Measurements from ENCODE around the gene GUCY2C.

The GUCY2C gene

DNA sequence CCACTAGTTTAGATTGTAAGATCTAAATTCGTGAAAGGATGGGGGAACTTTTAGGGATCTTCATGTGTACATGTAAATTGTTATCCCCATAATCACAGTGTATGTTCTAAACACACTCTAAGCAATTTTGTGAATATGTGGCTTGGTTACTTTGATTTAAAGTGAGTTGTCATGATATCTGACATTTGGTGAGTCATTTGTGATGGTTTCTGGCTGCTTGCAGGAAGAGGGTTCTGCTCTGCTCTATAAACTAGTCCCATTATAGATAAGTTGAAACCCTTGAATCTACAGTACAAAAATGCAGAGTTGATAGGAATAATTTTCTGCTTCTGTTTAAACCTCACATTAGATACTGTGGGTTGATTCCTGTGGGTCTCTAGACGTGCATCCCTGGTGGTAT lies 14.8 kb downstream of the GUCY2C start:
- no peak for DNase-seq
- Histone ChIP-seq H3K36me3 (ENCODE audit: control insufficient read depth, insufficient read depth, low read length) (no peaks in the 10 kb centered on the region), H3K56ac (ENCODE audit: low read length) (no peak overlapping the region), H3K4me2 (ENCODE audit: low read length) (no peak overlapping the region), H3K27me3 (ENCODE audit: insufficient read depth, low read length, poor library complexity) (peaks cover 2% of the 10 kb centered on the region), H2BK15ac (replicated peaks; ENCODE audit: low read depth) (no peak overlapping the region), H2BK5ac (ENCODE audit: low read length) (no peak overlapping the region), H3K4me1 (ENCODE audit: control insufficient read depth, low read depth, low read length) (no peaks in the 10 kb centered on the region), H3K9ac (ENCODE audit: low read length) (no peak overlapping the region), H3K23ac (ENCODE audit: low read length) (no peak overlapping the region), H3K79me1 (ENCODE audit: low read length) (no peaks in the 10 kb centered on the region), H3K79me2 (ENCODE audit: control insufficient read depth, insufficient read depth, low read length) (no peaks in the 10 kb centered on the region), H4K8ac (ENCODE audit: low read depth, low read length) (no peak overlapping the region), H2BK120ac (ENCODE audit: low read depth, low read length) (no peak overlapping the region), H3K18ac (ENCODE audit: low read length) (no peak overlapping the region), H3K4me3 (ENCODE audit: low read length) (no peak overlapping the region), H3K27ac (ENCODE audit: low read depth, low read length) (no peak overlapping the region), H2AK5ac (ENCODE audit: low read length) (no peak overlapping the region), H3K4ac (ENCODE audit: low read depth, low read length) (no peak overlapping the region), H4K5ac (ENCODE audit: low read length) (no peak overlapping the region)
- WGBS (ENCODE audit: extremely low coverage, insufficient coverage, low lambda C conversion rate): no CpG with 5 or more reads among the region's 2 CpGs

DNA sequence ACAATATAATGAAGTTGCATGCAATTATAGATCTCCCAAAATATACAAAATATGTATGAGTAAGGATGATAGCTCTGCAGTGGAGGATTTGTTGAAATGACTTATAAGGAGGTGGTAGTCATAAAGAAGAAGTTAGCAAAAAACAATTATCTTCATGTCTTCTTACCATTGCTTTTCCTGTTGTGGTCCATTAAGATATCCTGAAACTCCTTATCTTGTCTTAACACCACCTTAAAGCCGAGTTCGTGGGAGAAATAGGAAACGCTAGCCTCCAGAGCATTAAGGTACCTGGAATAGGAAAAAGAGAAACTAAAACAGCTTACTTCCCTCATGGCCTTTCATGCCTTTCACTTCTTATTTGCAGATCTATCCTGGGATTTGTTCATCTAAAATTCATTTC lies 15.2 kb downstream of the GUCY2C start:
- no peak for DNase-seq
- Histone ChIP-seq H3K18ac (ENCODE audit: low read length) (no peak overlapping the region), H2BK15ac (replicated peaks; ENCODE audit: low read depth) (no peak overlapping the region), H3K27ac (ENCODE audit: low read depth, low read length) (no peak overlapping the region), H2AK5ac (ENCODE audit: low read length) (no peak overlapping the region), H3K27me3 (ENCODE audit: insufficient read depth, low read length, poor library complexity) (peaks cover 2% of the 10 kb centered on the region), H3K4me1 (ENCODE audit: control insufficient read depth, low read depth, low read length) (no peaks in the 10 kb centered on the region), H2BK5ac (ENCODE audit: low read length) (no peak overlapping the region), H3K56ac (ENCODE audit: low read length) (no peak overlapping the region), H3K23ac (ENCODE audit: low read length) (no peak overlapping the region), H3K36me3 (ENCODE audit: control insufficient read depth, insufficient read depth, low read length) (no peaks in the 10 kb centered on the region), H3K9ac (ENCODE audit: low read length) (no peak overlapping the region), H3K79me2 (ENCODE audit: control insufficient read depth, insufficient read depth, low read length) (no peaks in the 10 kb centered on the region), H3K79me1 (ENCODE audit: low read length) (no peaks in the 10 kb centered on the region), H3K4me2 (ENCODE audit: low read length) (no peak overlapping the region), H4K5ac (ENCODE audit: low read length) (no peak overlapping the region), H2BK120ac (ENCODE audit: low read depth, low read length) (no peak overlapping the region), H4K8ac (ENCODE audit: low read depth, low read length) (no peak overlapping the region), H3K4me3 (ENCODE audit: low read length) (no peak overlapping the region), H3K4ac (ENCODE audit: low read depth, low read length) (no peak overlapping the region)
- WGBS (ENCODE audit: extremely low coverage, insufficient coverage, low lambda C conversion rate): no CpG with 5 or more reads among the region's 3 CpGs

DNA sequence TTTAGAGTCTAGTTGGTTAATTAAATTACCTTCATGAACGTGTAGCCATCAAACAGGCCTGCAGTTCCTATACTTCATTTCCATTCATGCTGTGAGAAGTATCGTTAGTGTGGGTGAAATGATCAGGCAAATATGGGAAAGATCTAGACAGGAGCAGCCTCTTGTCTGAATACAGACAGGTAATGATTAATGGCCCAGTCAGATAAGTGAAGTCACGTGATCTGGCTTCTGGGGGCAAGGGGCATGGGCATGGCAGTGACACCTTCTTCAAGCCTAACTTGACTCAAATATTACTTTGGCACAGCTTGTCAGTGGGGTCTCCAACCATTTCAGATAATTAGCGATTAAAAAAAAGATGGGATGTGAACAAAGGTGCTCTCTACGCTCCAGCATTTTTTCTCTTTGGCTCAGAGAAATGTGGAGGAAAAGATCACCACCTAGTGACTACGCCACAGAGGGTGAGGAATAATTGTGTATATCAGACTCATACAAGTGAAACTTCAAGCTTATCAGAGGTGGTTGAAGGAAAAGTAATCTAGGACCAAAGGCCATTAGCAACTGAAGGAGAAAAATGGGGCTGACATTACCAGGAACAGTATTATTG lies 17.8 kb downstream of the GUCY2C start:
- no peak overlapping the region for H4K8ac ChIP-seq (ENCODE audit: low read depth, low read length)
- no peak overlapping the region for H3K9ac ChIP-seq (ENCODE audit: low read length)
- WGBS (ENCODE audit: extremely low coverage, insufficient coverage, low lambda C conversion rate): no CpG with 5 or more reads among the region's 6 CpGs
- no peak overlapping the region for H4K5ac ChIP-seq (ENCODE audit: low read length)
- no peak overlapping the region for H2BK120ac ChIP-seq (ENCODE audit: low read depth, low read length)
- no peak overlapping the region for H3K27ac ChIP-seq (ENCODE audit: low read depth, low read length)
- no peaks in the 10 kb centered on the region for H3K4me1 ChIP-seq (ENCODE audit: control insufficient read depth, low read depth, low read length)
- H2AK5ac ChIP-seq (ENCODE audit: low read length): no peak overlapping the region
- no peak overlapping the region for H3K18ac ChIP-seq (ENCODE audit: low read length)
- H3K79me2 ChIP-seq (ENCODE audit: control insufficient read depth, insufficient read depth, low read length): no peaks in the 10 kb centered on the region
- H3K4me2 ChIP-seq (ENCODE audit: low read length): no peak overlapping the region
- H3K36me3 ChIP-seq (ENCODE audit: control insufficient read depth, insufficient read depth, low read length): no peaks in the 10 kb centered on the region
- no peaks in the 10 kb centered on the region for H3K27me3 ChIP-seq (ENCODE audit: insufficient read depth, low read length, poor library complexity)
- H2BK5ac ChIP-seq (ENCODE audit: low read length): no peak overlapping the region
- DNase-seq: no peak
- no peak overlapping the region for H2BK15ac ChIP-seq (replicated peaks; ENCODE audit: low read depth)
- no peak overlapping the region for H3K56ac ChIP-seq (ENCODE audit: low read length)
- no peak overlapping the region for H3K4ac ChIP-seq (ENCODE audit: low read depth, low read length)
- H3K23ac ChIP-seq (ENCODE audit: low read length): no peak overlapping the region
- no peaks in the 10 kb centered on the region for H3K79me1 ChIP-seq (ENCODE audit: low read length)
- H3K4me3 ChIP-seq (ENCODE audit: low read length): no peak overlapping the region

DNA sequence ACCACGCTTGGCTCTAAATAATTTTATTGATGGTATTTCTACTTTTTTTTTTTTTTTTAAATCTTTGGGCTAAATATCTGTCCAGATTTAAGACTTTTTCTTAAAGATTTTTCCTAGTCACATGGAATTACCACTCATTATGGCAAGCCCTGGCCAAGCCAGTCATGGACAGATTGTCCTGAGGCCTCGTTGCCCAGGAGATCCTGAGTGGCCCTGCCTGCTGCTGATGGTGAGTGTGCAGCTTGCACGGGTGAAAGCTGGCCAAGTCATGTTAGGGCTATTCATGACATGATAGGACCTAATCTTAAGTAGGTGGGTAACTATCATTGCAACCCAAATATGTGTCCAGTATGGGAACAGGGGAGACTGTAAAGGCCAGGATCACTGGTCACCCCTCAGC lies 27.8 kb downstream of the GUCY2C start:
- Histone ChIP-seq H3K56ac (ENCODE audit: low read length) (no peak overlapping the region), H2AK5ac (ENCODE audit: low read length) (no peak overlapping the region), H3K79me2 (ENCODE audit: control insufficient read depth, insufficient read depth, low read length) (no peaks in the 10 kb centered on the region), H3K9ac (ENCODE audit: low read length) (no peak overlapping the region), H2BK15ac (replicated peaks; ENCODE audit: low read depth) (no peak overlapping the region), H3K4ac (ENCODE audit: low read depth, low read length) (no peak overlapping the region), H3K4me3 (ENCODE audit: low read length) (no peak overlapping the region), H2BK120ac (ENCODE audit: low read depth, low read length) (no peak overlapping the region), H3K4me1 (ENCODE audit: control insufficient read depth, low read depth, low read length) (no peaks in the 10 kb centered on the region), H4K8ac (ENCODE audit: low read depth, low read length) (no peak overlapping the region), H3K18ac (ENCODE audit: low read length) (no peak overlapping the region), H3K4me2 (ENCODE audit: low read length) (no peak overlapping the region), H3K79me1 (ENCODE audit: low read length) (no peaks in the 10 kb centered on the region), H3K23ac (ENCODE audit: low read length) (no peak overlapping the region), H3K36me3 (ENCODE audit: control insufficient read depth, insufficient read depth, low read length) (no peaks in the 10 kb centered on the region), H2BK5ac (ENCODE audit: low read length) (no peak overlapping the region), H3K27me3 (ENCODE audit: insufficient read depth, low read length, poor library complexity) (no peaks in the 10 kb centered on the region), H3K27ac (ENCODE audit: low read depth, low read length) (no peak overlapping the region), H4K5ac (ENCODE audit: low read length) (no peak overlapping the region)
- DNase-seq: no peak
- no CpG with 5 or more reads among the region's 3 CpGs for WGBS (ENCODE audit: extremely low coverage, insufficient coverage, low lambda C conversion rate)

DNA sequence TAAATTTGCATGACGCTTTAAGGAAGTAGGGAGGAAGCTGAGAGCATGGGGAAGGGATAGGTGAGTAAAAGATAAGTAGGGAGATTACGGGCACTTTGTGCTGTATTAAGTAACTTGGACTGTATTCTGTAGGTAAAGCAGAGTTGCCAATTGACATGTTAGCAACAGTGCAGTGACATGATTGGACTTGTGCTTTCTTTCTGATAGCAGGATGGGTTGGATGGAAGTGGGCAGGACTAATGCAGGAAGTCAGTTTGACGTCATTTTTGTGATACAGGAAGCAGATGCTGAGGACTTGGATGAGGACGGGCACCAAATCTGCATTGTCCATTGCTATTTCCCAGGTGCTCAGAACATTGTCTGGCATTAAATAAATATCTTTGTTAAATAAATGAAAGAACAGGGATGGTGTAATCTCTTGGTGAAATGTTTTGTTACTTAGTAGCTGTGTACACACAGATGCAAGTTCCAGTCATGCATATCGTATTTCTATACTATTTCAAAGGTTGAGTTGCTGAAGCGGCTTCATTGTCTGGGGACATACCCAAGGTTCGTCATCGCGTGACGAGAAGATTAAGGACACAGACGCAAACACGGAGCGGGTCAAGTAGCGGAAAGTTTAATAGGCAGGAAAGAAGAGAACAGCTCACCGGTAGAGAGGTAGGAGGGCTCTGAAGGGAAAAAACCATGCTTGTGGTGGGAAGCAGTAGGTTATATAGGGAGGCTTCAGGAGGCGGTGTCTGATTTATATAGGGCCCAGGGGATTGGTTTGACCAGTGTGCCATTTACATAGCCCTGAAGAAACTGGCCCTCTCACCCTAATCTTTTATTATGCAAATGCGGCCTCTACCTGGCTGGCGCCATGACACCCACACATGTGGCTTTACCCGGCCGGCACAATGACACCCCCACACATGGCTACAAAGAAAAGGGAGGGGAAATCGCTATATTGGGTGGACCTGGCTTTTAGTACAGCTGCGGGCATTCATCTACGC lies 30.7 kb downstream of the GUCY2C start:
- H3K4me2 ChIP-seq (ENCODE audit: low read length): no peak overlapping the region
- no peak overlapping the region for H3K4ac ChIP-seq (ENCODE audit: low read depth, low read length)
- no peak overlapping the region for H3K4me3 ChIP-seq (ENCODE audit: low read length)
- no peak overlapping the region for H2BK5ac ChIP-seq (ENCODE audit: low read length)
- no peak overlapping the region for H2BK120ac ChIP-seq (ENCODE audit: low read depth, low read length)
- H3K23ac ChIP-seq (ENCODE audit: low read length): no peak overlapping the region
- H3K56ac ChIP-seq (ENCODE audit: low read length): no peak overlapping the region
- no peak overlapping the region for H2AK5ac ChIP-seq (ENCODE audit: low read length)
- H3K36me3 ChIP-seq (ENCODE audit: control insufficient read depth, insufficient read depth, low read length): no peaks in the 10 kb centered on the region
- WGBS (ENCODE audit: extremely low coverage, insufficient coverage, low lambda C conversion rate): no CpG with 5 or more reads among the region's 23 CpGs
- DNase-seq: peak; percentile 32
- no peaks in the 10 kb centered on the region for H3K79me2 ChIP-seq (ENCODE audit: control insufficient read depth, insufficient read depth, low read length)
- H4K5ac ChIP-seq (ENCODE audit: low read length): no peak overlapping the region
- H3K27me3 ChIP-seq (ENCODE audit: insufficient read depth, low read length, poor library complexity): no peaks in the 10 kb centered on the region
- no peak overlapping the region for H3K18ac ChIP-seq (ENCODE audit: low read length)
- H3K9ac ChIP-seq (ENCODE audit: low read length): no peak overlapping the region
- H3K79me1 ChIP-seq (ENCODE audit: low read length): no peaks in the 10 kb centered on the region
- no peak overlapping the region for H2BK15ac ChIP-seq (replicated peaks; ENCODE audit: low read depth)
- no peak overlapping the region for H4K8ac ChIP-seq (ENCODE audit: low read depth, low read length)
- no peaks in the 10 kb centered on the region for H3K4me1 ChIP-seq (ENCODE audit: control insufficient read depth, low read depth, low read length)
- H3K27ac ChIP-seq (ENCODE audit: low read depth, low read length): no peak overlapping the region
